GM18502 (cell line): ENCODE measurements around the gene DAPK1.

Source experiments
- ATAC-seq: cut with Tn5 transposase; IDR thresholded peaks from one replicate; pipeline ENCODE4 v1.9.1; 2021; ENCODE audit warnings: mild to moderate bottlenecking; ENCODE audit not compliant: unreplicated experiment, poor library complexity

DAPK1 gene

DNA sequence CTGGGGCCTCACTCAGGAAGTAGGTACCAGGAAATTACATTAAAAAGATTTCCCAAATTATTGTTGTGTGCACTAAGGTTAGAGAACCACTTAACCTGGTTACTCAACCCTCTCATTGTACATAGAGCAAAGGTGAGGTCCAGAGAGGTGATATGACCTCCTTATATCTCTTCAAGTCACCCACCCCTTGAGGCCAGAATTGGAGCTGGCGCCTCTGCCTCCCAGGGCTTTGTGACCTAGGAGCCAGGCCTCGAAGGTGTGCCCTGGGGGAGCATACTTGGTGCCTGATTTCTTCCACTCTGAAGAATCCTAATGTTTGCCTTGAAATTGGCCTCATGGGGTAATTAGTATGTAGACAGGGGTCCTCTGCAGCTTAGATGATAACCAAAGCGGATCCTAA lies 133.2 kb downstream of the DAPK1 start:
- no peak for ATAC-seq

DNA sequence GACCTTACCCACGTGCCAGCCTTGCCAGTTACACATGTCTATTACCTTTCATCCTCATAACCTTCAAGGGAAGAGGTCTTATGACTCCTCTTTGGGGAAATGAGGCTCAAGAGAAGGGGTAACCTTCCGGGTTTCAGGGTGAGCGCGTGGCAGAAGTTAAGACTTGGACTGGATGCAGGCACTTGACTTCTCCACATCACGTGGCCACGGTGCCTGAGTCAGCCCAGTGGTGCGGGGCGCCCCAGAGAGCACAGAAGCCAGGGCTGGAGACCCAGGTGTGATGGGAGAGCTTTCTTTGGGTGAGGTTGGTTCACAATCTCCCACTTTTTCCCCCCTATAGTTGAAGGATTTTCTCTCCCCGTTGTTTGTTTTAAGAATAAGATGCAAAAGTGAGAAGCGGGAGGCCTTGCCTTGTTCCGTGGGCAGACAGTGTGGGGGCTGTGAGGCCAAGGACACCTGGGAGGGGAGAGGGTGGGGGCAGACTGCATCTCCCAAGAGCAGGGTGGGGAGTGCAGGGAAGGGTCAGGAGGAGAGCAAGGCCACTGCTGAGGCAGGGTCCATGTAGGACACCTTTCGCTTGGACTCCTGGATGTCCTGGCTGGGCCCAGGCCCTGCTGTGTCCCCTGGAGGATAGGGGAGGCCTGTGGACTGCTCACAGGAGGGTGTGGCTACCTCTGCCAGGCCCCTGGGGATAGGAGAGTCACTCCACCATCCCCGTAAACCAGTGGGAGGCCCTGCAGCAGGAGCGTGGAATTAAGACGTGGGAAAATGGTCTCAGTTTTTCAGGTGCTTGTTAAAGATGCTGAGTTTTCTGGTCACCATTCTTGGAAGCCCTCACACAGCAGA lies 138.2 kb downstream of the DAPK1 start:
- ATAC-seq, result no peak

DNA sequence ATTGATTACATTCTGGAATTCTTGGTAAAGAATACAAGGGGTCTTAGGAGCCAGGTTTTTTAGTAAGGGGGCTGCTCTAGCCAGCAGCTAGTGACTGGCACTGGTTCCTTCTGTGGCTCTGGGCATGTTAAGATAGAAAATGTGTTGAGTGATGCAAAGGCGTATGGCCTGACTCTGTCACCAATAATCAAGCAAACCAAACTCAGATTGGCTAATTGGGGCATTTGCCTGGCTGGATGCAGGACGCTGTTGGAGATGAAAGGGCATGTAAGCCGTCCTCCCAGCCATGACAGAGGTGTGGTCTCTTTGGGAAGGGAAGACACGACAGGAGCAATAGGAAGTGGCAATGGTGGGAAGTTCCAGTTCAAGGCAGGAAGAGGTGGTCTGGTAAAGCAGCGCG lies 140.6 kb downstream of the DAPK1 start:
- no peak for ATAC-seq

DNA sequence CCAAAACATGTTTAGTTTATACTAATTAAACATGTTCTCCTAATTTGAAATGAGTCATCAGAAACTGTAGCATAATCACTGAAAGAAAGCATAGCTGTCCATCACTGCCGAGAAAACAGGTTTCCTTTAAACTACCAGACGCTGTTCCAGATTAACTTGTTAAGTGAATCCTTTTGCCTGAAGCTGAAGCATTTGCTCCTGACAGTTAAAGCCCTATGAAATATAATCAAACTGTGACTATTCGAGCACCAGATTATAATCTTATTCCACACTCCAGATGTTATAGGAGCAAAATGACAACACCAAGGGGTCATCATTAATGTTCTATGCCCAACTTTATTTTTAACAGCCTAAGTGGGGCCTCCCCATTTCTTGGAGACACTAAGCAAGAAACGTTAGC lies 142.3 kb downstream of the DAPK1 start:
- ATAC-seq, result no peak

- no peak for ATAC-seq
Observed at GRCh38 chr9:87640385-87640795, 142.7 kb downstream of the DAPK1 start.

- no peak for ATAC-seq
Observed at GRCh38 chr9:87641067-87641466, 143.4 kb downstream of the DAPK1 start.

DNA sequence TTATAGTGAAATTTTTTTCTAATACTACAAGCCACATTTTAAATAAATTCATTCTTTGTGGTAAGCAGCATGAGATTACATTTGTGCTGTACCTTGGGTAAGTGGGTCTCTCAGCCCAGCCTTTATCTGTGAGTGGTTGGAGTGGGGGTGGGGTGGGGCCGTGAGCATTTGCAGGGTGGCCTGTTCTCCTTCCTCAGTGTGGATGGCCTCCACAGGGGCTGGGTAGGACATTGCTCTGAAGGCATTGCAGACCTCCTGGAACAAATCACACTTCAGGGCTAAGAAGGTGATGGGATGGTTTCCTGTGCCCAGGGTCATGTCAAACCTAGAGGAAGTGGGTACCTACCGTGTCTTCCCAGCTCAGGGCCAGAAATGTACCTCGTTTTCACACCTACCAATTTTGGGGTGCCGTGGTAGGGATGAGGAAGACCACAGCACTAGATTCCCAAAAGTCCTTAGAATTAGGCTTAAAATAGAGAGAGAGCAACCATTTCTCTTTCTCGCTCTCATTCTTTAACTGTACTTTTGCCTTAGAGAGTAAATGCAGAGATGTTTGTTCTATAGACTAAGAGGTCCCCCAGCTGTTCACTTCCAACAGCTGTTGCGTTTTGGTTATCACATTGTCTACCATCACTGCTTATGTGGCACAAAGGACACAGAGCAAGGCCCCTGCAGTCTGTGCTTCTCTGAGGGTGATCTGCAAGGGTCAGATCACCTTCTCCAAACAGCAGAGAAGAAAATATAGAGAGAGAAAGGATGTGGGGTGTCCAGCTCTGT lies 144.9 kb downstream of the DAPK1 start:
- ATAC-seq, result no peak

DNA sequence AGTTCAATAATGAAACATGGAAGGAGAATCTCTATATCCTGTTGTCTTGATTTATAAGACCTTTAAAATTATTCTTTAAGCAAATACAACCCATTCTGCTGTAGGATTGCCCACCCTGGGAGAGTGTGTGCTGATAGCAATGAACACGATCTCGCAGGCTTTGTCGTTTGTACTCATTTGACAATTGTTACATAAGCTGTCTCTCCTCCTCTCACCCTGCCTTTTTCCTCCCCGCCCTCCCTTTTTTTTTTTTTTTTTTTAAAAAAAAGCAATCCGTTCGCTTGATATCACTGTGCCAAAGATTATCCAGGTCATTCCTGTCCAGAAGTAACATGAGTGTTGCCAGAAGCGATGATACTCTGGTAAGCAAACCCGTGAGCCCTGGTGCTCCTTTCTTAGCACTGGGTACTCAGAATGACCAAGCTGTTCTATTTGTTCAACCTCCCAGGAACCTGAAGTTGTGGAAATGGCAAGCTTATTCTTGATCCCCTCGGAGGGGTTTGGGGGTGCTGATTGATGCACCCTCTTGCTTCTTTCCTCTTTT lies 145.5 kb downstream of the DAPK1 start:
- ATAC-seq, result no peak

DNA sequence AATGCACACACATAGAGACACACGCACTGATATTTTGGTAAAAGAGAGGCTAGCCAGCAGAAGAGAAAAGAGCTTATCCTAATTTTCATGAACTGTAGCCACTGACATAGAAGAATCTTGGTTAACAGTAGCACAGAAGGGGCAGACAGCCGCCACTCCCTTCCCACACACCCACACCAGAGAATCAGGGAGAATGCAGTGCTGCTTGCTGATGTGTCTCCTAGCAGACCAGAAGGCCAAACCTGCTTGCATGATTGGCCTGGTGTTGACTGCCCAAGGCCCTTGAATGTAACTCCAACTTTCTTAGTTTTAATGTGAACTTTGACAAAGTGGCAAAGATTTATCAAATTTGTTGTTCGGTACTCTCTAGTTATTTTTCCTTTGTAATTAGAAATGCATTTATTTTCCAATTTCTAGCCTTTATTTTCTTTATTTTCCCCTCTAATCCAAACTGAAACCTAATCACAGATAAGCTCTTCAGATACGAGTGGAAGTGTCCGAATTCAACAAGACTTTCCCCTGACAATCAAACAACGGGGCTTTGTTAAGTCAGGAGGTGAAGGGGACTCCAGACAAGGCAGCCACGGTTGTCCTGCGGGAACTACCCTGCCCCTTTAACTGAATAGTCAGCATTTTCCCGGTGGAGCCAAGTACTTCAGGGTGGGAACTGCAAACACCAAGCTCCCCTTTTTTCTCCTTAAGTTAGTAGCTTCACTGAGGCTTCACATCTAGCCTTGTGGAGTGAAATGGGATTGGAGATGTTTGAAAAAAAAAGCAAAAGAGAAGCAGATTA lies 146.3 kb downstream of the DAPK1 start:
- no peak for ATAC-seq

GRCh38 chr9:87644659-87645058 lies 147.0 kb downstream of the DAPK1 start:
- ATAC-seq, result no peak

- ATAC-seq, result no peak
Observed at GRCh38 chr9:87646546-87646945, 148.9 kb downstream of the DAPK1 start.

DNA sequence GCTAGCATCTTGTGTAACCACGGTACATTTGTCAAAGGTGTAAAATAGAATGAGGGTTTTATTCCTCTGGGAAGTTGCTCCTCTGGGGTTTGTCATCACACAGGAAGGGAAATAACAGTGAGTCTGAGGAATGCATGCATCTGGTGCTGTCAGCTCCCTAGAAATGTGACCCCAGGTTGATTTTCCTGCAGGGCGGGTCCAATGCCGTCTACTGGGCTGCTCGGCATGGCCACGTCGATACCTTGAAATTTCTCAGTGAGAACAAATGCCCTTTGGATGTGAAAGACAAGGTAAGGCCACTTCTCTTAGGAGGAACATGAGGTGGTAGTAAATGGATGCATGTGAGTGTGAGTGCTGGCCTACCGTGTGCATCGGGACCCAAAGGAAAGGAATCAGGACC lies 149.4 kb downstream of the DAPK1 start:
- no peak for ATAC-seq

- ATAC-seq, result no peak
Observed at GRCh38 chr9:87648606-87649005, 150.9 kb downstream of the DAPK1 start.

DNA sequence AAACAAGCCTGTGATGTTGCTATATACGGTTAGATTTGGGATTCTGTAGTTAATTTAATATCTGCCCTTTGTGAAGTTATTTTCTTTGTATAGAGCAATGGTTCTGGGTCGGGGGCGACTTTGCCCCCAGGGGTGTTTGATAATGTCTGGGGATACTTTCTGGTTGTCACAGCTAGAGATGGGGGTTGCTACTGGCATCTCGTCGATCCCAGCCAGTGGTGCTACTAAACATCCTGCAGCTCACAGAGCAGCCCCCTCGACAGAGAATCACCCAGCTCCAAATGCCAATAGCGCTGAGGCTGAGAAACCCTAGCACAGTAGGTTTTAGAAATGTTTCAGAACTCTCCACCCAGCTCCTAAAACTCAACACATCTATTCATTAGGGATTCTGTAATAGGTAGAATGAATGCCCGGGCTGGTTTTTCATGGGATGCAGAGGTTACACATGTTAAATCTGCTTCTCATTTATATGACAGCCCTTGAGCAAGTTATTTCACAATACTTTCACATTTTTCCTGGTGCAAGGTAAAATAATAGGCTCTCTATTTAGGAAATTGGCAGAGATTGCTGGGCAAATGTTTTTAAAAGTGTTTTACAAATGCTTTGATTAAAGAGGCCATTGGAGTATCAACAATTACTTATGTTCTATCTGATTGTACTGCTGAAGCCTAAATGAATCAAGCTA lies 153.1 kb downstream of the DAPK1 start:
- no peak for ATAC-seq

GRCh38 chr9:87651431-87651830 lies 153.8 kb downstream of the DAPK1 start:
- no peak for ATAC-seq

- ATAC-seq, result no peak
Observed at GRCh38 chr9:87653941-87654340, 156.3 kb downstream of the DAPK1 start.

DNA sequence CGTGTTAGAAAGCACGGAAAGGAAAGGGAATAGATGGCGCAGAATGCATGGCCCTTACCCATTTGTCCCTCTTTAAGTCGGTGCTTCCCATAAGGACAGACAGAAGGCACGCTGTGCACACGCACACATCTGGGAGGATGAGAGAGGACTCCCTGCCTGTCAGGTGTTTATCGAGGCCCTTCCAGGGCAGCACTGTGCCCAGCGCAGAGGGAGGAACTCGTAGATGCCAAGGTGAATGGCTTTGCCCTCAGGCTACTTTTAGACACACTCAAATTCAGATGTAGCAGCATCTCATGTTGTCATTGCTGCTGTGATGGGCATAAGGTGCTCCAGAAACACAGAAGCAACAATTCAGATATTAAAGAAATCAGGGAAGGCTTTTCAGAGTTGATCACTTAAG lies 158.1 kb downstream of the DAPK1 start:
- ATAC-seq, result no peak

DNA sequence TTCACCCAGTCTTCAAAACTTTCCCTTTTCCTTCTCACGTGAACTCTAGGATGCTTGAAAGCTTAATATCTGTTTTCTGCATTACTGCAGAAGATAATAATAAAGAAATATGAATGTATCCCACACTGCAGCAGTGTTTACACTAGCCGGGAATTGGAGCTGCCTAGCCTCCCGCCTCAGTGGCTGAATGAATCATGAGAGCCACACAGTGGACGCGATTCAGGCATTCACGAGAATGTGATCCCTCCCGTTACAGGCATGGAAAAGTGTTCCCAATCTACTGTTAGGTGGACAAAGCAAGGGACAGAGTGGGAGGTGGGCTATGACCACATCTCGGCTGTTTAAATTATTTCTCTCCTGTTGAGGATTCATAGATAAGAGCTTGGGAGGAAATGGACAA lies 158.8 kb downstream of the DAPK1 start:
- ATAC-seq, result no peak

DNA sequence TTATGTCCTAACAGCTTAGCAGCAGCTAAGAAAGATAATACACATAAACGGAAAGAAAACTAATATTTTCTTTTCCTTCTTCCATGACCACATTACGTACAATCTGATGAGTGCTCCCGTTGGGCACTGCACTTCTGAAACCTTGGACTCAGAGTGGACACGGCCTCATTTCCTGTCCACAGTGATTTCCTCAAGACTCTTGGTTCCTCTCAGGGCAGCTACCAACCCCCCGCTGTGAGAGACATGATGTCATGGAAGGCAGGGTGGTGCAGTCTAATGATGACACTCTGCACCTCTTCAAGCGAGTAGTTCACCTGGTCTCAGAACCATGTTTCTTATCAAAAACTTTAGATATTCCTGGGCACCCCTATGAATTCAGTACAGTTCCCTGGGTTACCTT lies 159.5 kb downstream of the DAPK1 start:
- no peak for ATAC-seq

- ATAC-seq, result no peak
Observed at GRCh38 chr9:87657893-87658292, 160.2 kb downstream of the DAPK1 start.
